ENCODE results near the gene ATR.
"Not testable (repeated sequence)": the region's sequence is repeated elsewhere in the genome, so short reads cannot be mapped to it uniquely, and the experiment has no call there.

The ATR gene

GRCh38 chr3:142595581-142595950 lies 17.0 kb upstream of the ATR start:
- WGBS (ENCODE audit: extremely low coverage, insufficient coverage, insufficient read length): no CpG with 5 or more reads among the region's 7 CpGs
- H3K27me3 ChIP-seq (ENCODE audit: insufficient read depth, low read length): no peaks in the 10 kb centered on the region
- H3K4ac ChIP-seq (ENCODE audit: low read depth, low read length): no peak overlapping the region
- H3K9me3 ChIP-seq (ENCODE audit: insufficient read depth, low read depth, low read length): no peaks in the 10 kb centered on the region
- H2BK120ac ChIP-seq (ENCODE audit: insufficient read depth, low read length, poor library complexity): no peak overlapping the region
- no peak overlapping the region for H3K23ac ChIP-seq (ENCODE audit: low read length)
- peaks cover 7% of the 10 kb centered on the region for H3K79me1 ChIP-seq (ENCODE audit: low read length)
- H4K91ac ChIP-seq (ENCODE audit: low read depth, low read length): no peak overlapping the region
- H3K9ac ChIP-seq (ENCODE audit: low read length): no peak overlapping the region
- H3K36me3 ChIP-seq (ENCODE audit: control insufficient read depth in 1 of 2, insufficient read depth in 2 of 2, low read length in 2 of 2): no peaks in the 10 kb centered on the region
- no peak overlapping the region for H2BK12ac ChIP-seq (ENCODE audit: low read length)
- no peak overlapping the region for H3K14ac ChIP-seq (ENCODE audit: low read length)
- no peak overlapping the region for H4K12ac ChIP-seq (ENCODE audit: low read depth, low read length)
- peak overlapping the region; percentile 16 for H2BK5ac ChIP-seq (ENCODE audit: low read depth, low read length, poor library complexity)
- H2AFZ ChIP-seq (ENCODE audit: insufficient read depth, low read length, poor library complexity): no peak overlapping the region
- no peak overlapping the region for H3K4me3 ChIP-seq (ENCODE audit: low read depth, low read length)
- peak overlapping the region; percentile 79 for H3K27ac ChIP-seq (ENCODE audit: low read depth, low read length)
- peaks cover 2% of the 10 kb centered on the region for H3K79me2 ChIP-seq (ENCODE audit: control insufficient read depth, insufficient read depth, low read length, poor library complexity)
- DNase-seq: peak; percentile 43 to 93
- H3K4me1 ChIP-seq (ENCODE audit: control insufficient read depth in 1 of 2, insufficient read depth in 2 of 2, low read length in 2 of 2): no peaks in the 10 kb centered on the region
- no peak overlapping the region for H2AK5ac ChIP-seq (ENCODE audit: low read length)
- peak overlapping the region; percentile 80 for H3K4me2 ChIP-seq (ENCODE audit: low read length)
- H3K18ac ChIP-seq (ENCODE audit: low read length): no peak overlapping the region
- no peak overlapping the region for H4K8ac ChIP-seq (ENCODE audit: low read depth, low read length)

- H3K79me2 ChIP-seq (ENCODE audit: control insufficient read depth, insufficient read depth, low read length, poor library complexity): peaks cover 2% of the 10 kb centered on the region
- H2BK12ac ChIP-seq (ENCODE audit: low read length): no peak overlapping the region
- no peaks in the 10 kb centered on the region for H3K27me3 ChIP-seq (ENCODE audit: insufficient read depth, low read length)
- H4K12ac ChIP-seq (ENCODE audit: low read depth, low read length): no peak overlapping the region
- no peak overlapping the region for H3K4me3 ChIP-seq (ENCODE audit: low read depth, low read length)
- H2BK5ac ChIP-seq (ENCODE audit: low read depth, low read length, poor library complexity): no peak overlapping the region
- H3K9ac ChIP-seq (ENCODE audit: low read length): no peak overlapping the region
- H3K4ac ChIP-seq (ENCODE audit: low read depth, low read length): no peak overlapping the region
- no peak overlapping the region for H2BK120ac ChIP-seq (ENCODE audit: insufficient read depth, low read length, poor library complexity)
- H3K14ac ChIP-seq (ENCODE audit: low read length): no peak overlapping the region
- no peak overlapping the region for H4K8ac ChIP-seq (ENCODE audit: low read depth, low read length)
- no peak overlapping the region for H3K23ac ChIP-seq (ENCODE audit: low read length)
- no peak overlapping the region for H3K18ac ChIP-seq (ENCODE audit: low read length)
- no peaks in the 10 kb centered on the region for H3K4me1 ChIP-seq (ENCODE audit: control insufficient read depth in 1 of 2, insufficient read depth in 2 of 2, low read length in 2 of 2)
- no peak overlapping the region for H4K91ac ChIP-seq (ENCODE audit: low read depth, low read length)
- peaks cover 7% of the 10 kb centered on the region for H3K79me1 ChIP-seq (ENCODE audit: low read length)
- H2AK5ac ChIP-seq (ENCODE audit: low read length): no peak overlapping the region
- H3K9me3 ChIP-seq (ENCODE audit: insufficient read depth, low read depth, low read length): no peaks in the 10 kb centered on the region
- no peaks in the 10 kb centered on the region for H3K36me3 ChIP-seq (ENCODE audit: control insufficient read depth in 1 of 2, insufficient read depth in 2 of 2, low read length in 2 of 2)
- peak overlapping the region; percentile 80 for H3K4me2 ChIP-seq (ENCODE audit: low read length)
- peak in 1 of 2 donors; percentile 73 for DNase-seq
- no CpG with 5 or more reads among the region's 1 CpG for WGBS (ENCODE audit: extremely low coverage, insufficient coverage, insufficient read length)
- no peak overlapping the region for H2AFZ ChIP-seq (ENCODE audit: insufficient read depth, low read length, poor library complexity)
- H3K27ac ChIP-seq (ENCODE audit: low read depth, low read length): peak overlapping the region; percentile 79
Measured at GRCh38 chr3:142595141-142595540, 16.6 kb upstream of the ATR start.

GRCh38 chr3:142592268-142592667 lies 13.7 kb upstream of the ATR start:
- not testable (repeated sequence) for H4K8ac ChIP-seq (ENCODE audit: low read depth, low read length); H2AFZ ChIP-seq (ENCODE audit: insufficient read depth, low read length, poor library complexity)
- WGBS (ENCODE audit: extremely low coverage, insufficient coverage, insufficient read length): no CpG with 5 or more reads among the region's 7 CpGs

GRCh38 chr3:142588703-142589102 lies 10.2 kb upstream of the ATR start:
- no peak overlapping the region for H4K91ac ChIP-seq (ENCODE audit: low read depth, low read length)
- no peak overlapping the region for H3K27ac ChIP-seq (ENCODE audit: low read depth, low read length)
- no peak overlapping the region for H4K12ac ChIP-seq (ENCODE audit: low read depth, low read length)
- H3K36me3 ChIP-seq (ENCODE audit: control insufficient read depth in 1 of 2, insufficient read depth in 2 of 2, low read length in 2 of 2): no peaks in the 10 kb centered on the region
- no peak overlapping the region for H3K14ac ChIP-seq (ENCODE audit: low read length)
- no peak for DNase-seq
- no peaks in the 10 kb centered on the region for H3K27me3 ChIP-seq (ENCODE audit: insufficient read depth, low read length)
- no peak overlapping the region for H3K4me2 ChIP-seq (ENCODE audit: low read length)
- H3K9ac ChIP-seq (ENCODE audit: low read length): no peak overlapping the region
- no peak overlapping the region for H3K4me3 ChIP-seq (ENCODE audit: low read depth, low read length)
- H2BK5ac ChIP-seq (ENCODE audit: low read depth, low read length, poor library complexity): no peak overlapping the region
- H2BK12ac ChIP-seq (ENCODE audit: low read length): no peak overlapping the region
- no peak overlapping the region for H4K8ac ChIP-seq (ENCODE audit: low read depth, low read length)
- H2AFZ ChIP-seq (ENCODE audit: insufficient read depth, low read length, poor library complexity): no peak overlapping the region
- no peak overlapping the region for H3K23ac ChIP-seq (ENCODE audit: low read length)
- H2BK120ac ChIP-seq (ENCODE audit: insufficient read depth, low read length, poor library complexity): no peak overlapping the region
- no peaks in the 10 kb centered on the region for H3K79me1 ChIP-seq (ENCODE audit: low read length)
- no peak overlapping the region for H3K4ac ChIP-seq (ENCODE audit: low read depth, low read length)
- H3K4me1 ChIP-seq (ENCODE audit: control insufficient read depth in 1 of 2, insufficient read depth in 2 of 2, low read length in 2 of 2): no peaks in the 10 kb centered on the region
- WGBS (ENCODE audit: extremely low coverage, insufficient coverage, insufficient read length): no CpG with 5 or more reads among the region's 1 CpG
- no peaks in the 10 kb centered on the region for H3K79me2 ChIP-seq (ENCODE audit: control insufficient read depth, insufficient read depth, low read length, poor library complexity)
- no peak overlapping the region for H2AK5ac ChIP-seq (ENCODE audit: low read length)
- H3K18ac ChIP-seq (ENCODE audit: low read length): no peak overlapping the region
- H3K9me3 ChIP-seq (ENCODE audit: insufficient read depth, low read depth, low read length): no peaks in the 10 kb centered on the region

More at GRCh38 chr3:142592268-142592667, 13.7 kb upstream of the ATR start:
- H3K18ac ChIP-seq (ENCODE audit: low read length); H3K9ac ChIP-seq (ENCODE audit: low read length); H3K79me2 ChIP-seq (ENCODE audit: control insufficient read depth, insufficient read depth, low read length, poor library complexity); H3K27me3 ChIP-seq (ENCODE audit: insufficient read depth, low read length); H2BK12ac ChIP-seq (ENCODE audit: low read length); H3K79me1 ChIP-seq (ENCODE audit: low read length); H3K23ac ChIP-seq (ENCODE audit: low read length); H2BK120ac ChIP-seq (ENCODE audit: insufficient read depth, low read length, poor library complexity); H2AK5ac ChIP-seq (ENCODE audit: low read length); H3K27ac ChIP-seq (ENCODE audit: low read depth, low read length); H3K4ac ChIP-seq (ENCODE audit: low read depth, low read length); H3K9me3 ChIP-seq (ENCODE audit: insufficient read depth, low read depth, low read length); H3K4me2 ChIP-seq (ENCODE audit: low read length); H3K4me1 ChIP-seq (ENCODE audit: control insufficient read depth in 1 of 2, insufficient read depth in 2 of 2, low read length in 2 of 2); H2BK5ac ChIP-seq (ENCODE audit: low read depth, low read length, poor library complexity); H3K36me3 ChIP-seq (ENCODE audit: control insufficient read depth in 1 of 2, insufficient read depth in 2 of 2, low read length in 2 of 2); H3K4me3 ChIP-seq (ENCODE audit: low read depth, low read length); H4K12ac ChIP-seq (ENCODE audit: low read depth, low read length); H3K14ac ChIP-seq (ENCODE audit: low read length); H4K91ac ChIP-seq (ENCODE audit: low read depth, low read length); DNase-seq: not testable (repeated sequence)

Measured in trophoblast cell (in vitro differentiated cells and primary cell).